Neuronal stem cell (in vitro differentiated cells): ENCODE measurements around the gene RAD51B.
A peak's percentile ranks its signal among the peaks of the same experiment; 100 is the strongest.

Experiments used
- DNase-seq: peaks from one replicate; pipeline ENCODE4 v3.0.0-alpha.2; 2013; ENCODE audit warnings: low spot score
- H2AFZ ChIP-seq: one replicate; pipeline ENCODE4 v1.6.1; 2013; ENCODE audit warnings: mild to moderate bottlenecking, low read length, inconsistent platforms
- H2AK5ac ChIP-seq: 2 replicates; pipeline ENCODE4 v1.6.1; 2013; ENCODE audit warnings: low read depth, mild to moderate bottlenecking, inconsistent platforms, low read length, moderate library complexity, mixed read lengths
- H2BK120ac ChIP-seq: 2 replicates; pipeline ENCODE4 v1.6.1; 2013; ENCODE audit warnings: low read depth, mild to moderate bottlenecking, inconsistent platforms, low read length, moderate library complexity, mixed read lengths
- H2BK12ac ChIP-seq: one replicate; pipeline ENCODE4 v1.6.1; 2013; ENCODE audit warnings: low read length, inconsistent platforms
- H2BK15ac ChIP-seq: 2 replicates; pipeline ENCODE4 v1.6.1; 2013; ENCODE audit warnings: mild to moderate bottlenecking, low read length, inconsistent platforms, mixed read lengths
- H2BK5ac ChIP-seq: one replicate; pipeline ENCODE4 v1.6.1; 2013; ENCODE audit warnings: inconsistent platforms, mild to moderate bottlenecking, low read length, moderate library complexity
- H3K14ac ChIP-seq: one replicate; pipeline ENCODE4 v1.6.1; 2013; ENCODE audit warnings: low read length, inconsistent platforms
- H3K18ac ChIP-seq: 2 replicates; pipeline ENCODE4 v1.6.1; 2013; ENCODE audit warnings: low read length, inconsistent platforms
- H3K23ac ChIP-seq: 2 replicates; pipeline ENCODE4 v1.6.1; 2013; ENCODE audit warnings: low read depth, mild to moderate bottlenecking, mixed read lengths, low read length, inconsistent platforms; ENCODE audit not compliant: poor library complexity
- H3K27ac ChIP-seq: replicated peaks from 3 replicates; pipeline ENCODE4 v1.5.1; 2013; ENCODE audit warnings: low read length, inconsistent platforms
- H3K27me3 ChIP-seq, 3 experiments: 2 replicates each; pipeline ENCODE4 v1.6.1; 2013; ENCODE audit warnings: low read length in 3 of 3, mild to moderate bottlenecking in 2 of 3, inconsistent platforms in 1 of 3, low read depth in 1 of 3, mixed read lengths in 1 of 3, moderate library complexity in 1 of 3; ENCODE audit not compliant: control insufficient read depth in 3 of 3, insufficient read depth in 3 of 3
- H3K36me3 ChIP-seq, 2 donors: replicated peaks in 1 of 2; 2 replicates each; pipeline ENCODE4 v1.6.1; 2013; ENCODE audit warnings: low read length in 2 of 2; ENCODE audit not compliant: control insufficient read depth in 2 of 2, insufficient read depth in 2 of 2
- H3K4ac ChIP-seq: 2 replicates; pipeline ENCODE4 v1.6.1; 2013; ENCODE audit warnings: inconsistent platforms, mild to moderate bottlenecking, low read length, moderate library complexity
- H3K4me1 ChIP-seq, 2 donors: 1 replicate in 1 of 2; 2 replicates in 1 of 2; pipeline ENCODE4 v1.6.1; 2013; ENCODE audit warnings: low read length in 2 of 2, low read depth in 1 of 2; ENCODE audit not compliant: control insufficient read depth in 2 of 2, insufficient read depth in 1 of 2
- H3K4me2 ChIP-seq: one replicate; pipeline ENCODE4 v1.6.1; 2013; ENCODE audit warnings: mild to moderate bottlenecking, low read length, inconsistent platforms; ENCODE audit not compliant: insufficient read depth, poor library complexity, severe bottlenecking
- H3K4me3 ChIP-seq, 2 donors: 2 replicates each; pipeline ENCODE4 v1.5.1; 2013; ENCODE audit warnings: low read length in 2 of 2, mild to moderate bottlenecking in 2 of 2, inconsistent platforms in 1 of 2, moderate library complexity in 1 of 2
- H3K79me1 ChIP-seq: one replicate; pipeline ENCODE4 v1.6.1; 2013; ENCODE audit warnings: low read depth, mild to moderate bottlenecking, inconsistent platforms, low read length, moderate library complexity
- H3K9ac ChIP-seq: one replicate; pipeline ENCODE4 v1.6.1; 2013; ENCODE audit warnings: mild to moderate bottlenecking, low read depth, low read length, inconsistent platforms; ENCODE audit not compliant: poor library complexity
- H3K9me3 ChIP-seq, 2 donors: replicated peaks in 1 of 2; 2 replicates each; pipeline versions ENCODE3 to v1.6.1; 2013; ENCODE audit warnings: low read length in 2 of 2, mild to moderate bottlenecking in 2 of 2, inconsistent platforms in 1 of 2, low read depth in 1 of 2, mixed read lengths in 1 of 2, moderate library complexity in 1 of 2; ENCODE audit not compliant: control insufficient read depth in 2 of 2, insufficient read depth in 1 of 2
- H4K8ac ChIP-seq: one replicate; pipeline ENCODE4 v1.6.1; 2013; ENCODE audit warnings: low read depth, mild to moderate bottlenecking, inconsistent platforms, low read length, moderate library complexity
- H4K91ac ChIP-seq: one replicate; pipeline ENCODE4 v1.6.1; 2013; ENCODE audit warnings: low read length, low read depth, mild to moderate bottlenecking, inconsistent platforms; ENCODE audit not compliant: poor library complexity
- WGBS, 2 donors: extraction: QIAGEN DNeasy Blood & Tissue Kit; methylation state at CpG; one replicate each; pipeline ENCODE4 v1.1.7; 2013; ENCODE audit warnings: missing lambda C conversion rate in 2 of 2, mixed read lengths in 1 of 2; ENCODE audit not compliant: insufficient read length in 2 of 2, insufficient replicate concordance in 1 of 2; ENCODE audit errors: extremely low coverage in 2 of 2; 5-methylcytosine and 5-hydroxymethylcytosine counted together

RAD51B gene

GRCh38 chr14:68477461-68478085, 658.0 kb downstream of the RAD51B start:
- no peak overlapping the region for H3K9ac ChIP-seq
- H3K4ac ChIP-seq, result no peak overlapping the region
- peak overlapping the region; percentile 56 for H4K91ac ChIP-seq
- H3K23ac ChIP-seq, result no peak overlapping the region
- no peak overlapping the region for H2BK5ac ChIP-seq
- no peak overlapping the region for H3K4me2 ChIP-seq
- no peak overlapping the region for H4K8ac ChIP-seq
- no peak overlapping the region for H3K4me3 ChIP-seq
- no peak overlapping the region for H2BK15ac ChIP-seq
- WGBS, 2 donors, result no CpG with 5 or more reads among the region's 8 CpGs
- H3K9me3 ChIP-seq, result peaks cover 0 to 13% of the 10 kb centered on the region in 2 donors
- peak overlapping the region; percentile 31 for H2AK5ac ChIP-seq
- no peak for DNase-seq
- peak overlapping the region; percentile 71 for H3K27ac ChIP-seq
- H3K27me3 ChIP-seq, result peaks cover 0 to 38% (median 0%) of the 10 kb centered on the region in 3 experiments
- H2AFZ ChIP-seq, result no peak overlapping the region
- H3K79me1 ChIP-seq, result no peaks in the 10 kb centered on the region
- no peak overlapping the region for H3K14ac ChIP-seq
- H2BK12ac ChIP-seq, result peak overlapping the region; percentile 59
- H2BK120ac ChIP-seq, result no peak overlapping the region
- no peaks in the 10 kb centered on the region for H3K36me3 ChIP-seq
- H3K18ac ChIP-seq, result peak overlapping the region; percentile 13
- H3K4me1 ChIP-seq, result peaks cover 24 to 30% of the 10 kb centered on the region in 2 donors

DNA sequence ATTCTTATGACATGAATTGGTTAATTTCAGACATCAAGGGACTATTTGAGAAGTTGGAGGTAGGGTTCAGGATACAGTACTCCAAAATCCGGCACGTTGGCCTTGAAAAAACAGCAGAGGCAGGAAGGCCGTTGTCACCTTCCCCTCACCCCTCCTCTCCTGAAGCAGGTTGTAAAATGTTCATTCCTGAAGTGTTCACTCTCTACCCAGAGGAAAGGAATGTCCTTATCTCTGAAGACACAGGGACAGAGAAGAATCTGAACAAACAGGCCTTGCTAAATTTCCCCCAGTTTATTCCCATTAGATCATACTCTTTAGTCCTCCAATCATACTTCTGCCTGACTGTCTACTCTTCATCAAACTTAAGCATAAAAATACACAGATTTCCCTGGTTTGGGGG, 659.7 kb downstream of the RAD51B start:
- Histone ChIP-seq H3K27ac (no peak overlapping the region), H3K4ac (no peak overlapping the region), H3K9ac (no peak overlapping the region), H3K4me1 (peaks cover 22 to 29% of the 10 kb centered on the region in 2 donors), H3K4me2 (no peak overlapping the region), H3K79me1 (no peaks in the 10 kb centered on the region), H3K36me3 (no peaks in the 10 kb centered on the region), H3K27me3 (peaks cover 0 to 42% (median 0%) of the 10 kb centered on the region in 3 experiments), H2AFZ (no peak overlapping the region), H2BK12ac (no peak overlapping the region), H3K14ac (no peak overlapping the region), H3K18ac (no peak overlapping the region), H4K91ac (no peak overlapping the region), H4K8ac (no peak overlapping the region), H2BK120ac (no peak overlapping the region), H2BK15ac (no peak overlapping the region), H3K4me3 (no peak overlapping the region), H2AK5ac (no peak overlapping the region), H2BK5ac (no peak overlapping the region), H3K9me3 (peaks cover 0 to 13% of the 10 kb centered on the region in 2 donors), H3K23ac (no peak overlapping the region)
- WGBS, 2 donors, result no CpG with 5 or more reads among the region's 3 CpGs
- no peak for DNase-seq

DNA sequence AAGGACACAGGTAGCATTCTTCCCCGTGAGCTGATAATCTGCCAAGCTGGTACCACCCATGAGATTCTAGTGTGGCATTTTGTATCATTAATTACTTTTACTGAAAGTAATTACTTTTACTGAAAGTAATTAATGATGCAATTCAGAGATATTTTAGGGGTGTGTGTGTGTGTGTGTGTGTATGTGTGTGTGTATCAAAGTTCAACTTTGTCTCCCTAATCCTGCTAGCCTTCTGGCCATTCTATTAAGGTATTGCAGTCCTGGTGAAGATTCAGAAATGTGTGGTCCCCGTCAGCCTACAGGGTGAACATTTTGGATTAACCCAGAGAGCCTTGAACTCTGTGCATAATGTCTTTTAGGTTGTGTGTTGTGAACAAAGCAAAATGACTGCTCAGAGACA, 662.4 kb downstream of the RAD51B start:
- no peak overlapping the region for H4K91ac ChIP-seq

DNA sequence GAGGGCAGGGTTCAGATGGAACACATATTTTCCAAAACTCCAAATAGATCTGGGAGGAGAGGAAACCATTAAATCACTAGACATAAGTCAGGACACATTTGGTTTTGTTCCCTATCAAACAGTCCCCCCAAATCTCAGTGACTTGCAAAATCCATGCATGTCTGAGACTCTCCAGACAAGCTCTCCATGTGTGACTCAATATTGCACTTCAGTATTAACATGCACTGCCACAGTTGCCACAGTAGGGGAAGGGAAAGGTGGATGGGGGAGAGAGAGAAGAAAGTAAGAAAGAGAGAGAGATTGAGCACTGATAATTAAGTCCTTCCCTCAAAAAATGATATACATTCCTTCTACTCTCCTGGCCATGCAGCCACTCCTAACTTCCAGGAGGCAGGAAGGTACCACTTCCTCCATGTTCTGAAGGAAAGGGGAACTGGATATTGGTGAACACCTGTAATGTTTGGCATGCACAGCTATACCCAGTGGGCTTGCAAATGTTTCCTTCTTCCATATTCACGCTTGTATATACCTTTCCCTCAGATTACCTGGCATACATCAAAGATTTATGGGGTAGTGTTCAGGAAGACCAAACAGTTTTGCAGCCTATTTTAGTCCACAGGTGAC, 663.3 kb downstream of the RAD51B start:
- DNase-seq, result no peak
- no peak overlapping the region for H3K18ac ChIP-seq

More for the DNA sequence above, 662.4 kb downstream of the RAD51B start:
- Histone ChIP-seq H2BK5ac (no peak overlapping the region), H3K14ac (no peak overlapping the region), H2BK12ac (no peak overlapping the region), H2BK15ac (no peak overlapping the region), H3K4me3 (no peak overlapping the region), H2BK120ac (no peak overlapping the region), H3K23ac (no peak overlapping the region), H3K4me1 (peaks cover 15 to 19% of the 10 kb centered on the region in 2 donors), H3K36me3 (no peaks in the 10 kb centered on the region), H3K27ac (no peak overlapping the region), H3K18ac (no peak overlapping the region), H3K4ac (no peak overlapping the region), H3K27me3 (peaks cover 0 to 31% (median 0%) of the 10 kb centered on the region in 3 experiments), H3K4me2 (no peak overlapping the region), H3K79me1 (no peaks in the 10 kb centered on the region), H2AFZ (no peak overlapping the region), H3K9ac (no peak overlapping the region), H4K8ac (no peak overlapping the region), H2AK5ac (no peak overlapping the region), H3K9me3 (peaks cover 0 to 4% of the 10 kb centered on the region in 2 donors)
- no CpG with 5 or more reads among the region's 2 CpGs for WGBS, 2 donors
- no peak for DNase-seq

More for the DNA sequence above, 663.3 kb downstream of the RAD51B start:
- H3K9ac ChIP-seq, result no peak overlapping the region
- no peaks in the 10 kb centered on the region for H3K36me3 ChIP-seq
- H2AK5ac ChIP-seq, result no peak overlapping the region
- H2BK5ac ChIP-seq, result no peak overlapping the region
- H2BK12ac ChIP-seq, result no peak overlapping the region
- H3K79me1 ChIP-seq, result no peaks in the 10 kb centered on the region
- no peak overlapping the region for H3K4ac ChIP-seq
- H3K4me3 ChIP-seq, result no peak overlapping the region
- WGBS, 2 donors, result no CpG with 5 or more reads among the region's 1 CpG
- no peak overlapping the region for H2BK15ac ChIP-seq
- H3K27me3 ChIP-seq, result peaks cover 0 to 31% (median 0%) of the 10 kb centered on the region in 3 experiments
- no peak overlapping the region for H3K23ac ChIP-seq
- H3K4me2 ChIP-seq, result no peak overlapping the region
- H3K9me3 ChIP-seq, result peaks cover 0 to 4% of the 10 kb centered on the region in 2 donors
- no peak overlapping the region for H3K14ac ChIP-seq
- no peak overlapping the region for H4K8ac ChIP-seq
- H3K4me1 ChIP-seq, result peaks cover 7 to 11% of the 10 kb centered on the region in 2 donors
- no peak overlapping the region for H2BK120ac ChIP-seq
- H4K91ac ChIP-seq, result no peak overlapping the region
- no peak overlapping the region for H2AFZ ChIP-seq
- no peak overlapping the region for H3K27ac ChIP-seq
